ENCODE measurements around the gene IPO9.
"Not testable (repeated sequence)": the region's sequence is repeated elsewhere in the genome, so short reads cannot be mapped to it uniquely, and the experiment has no call there.

Gene IPO9

GRCh38 chr1:201848230-201848629 is 19.3 kb downstream of the IPO9 start:
- DNase-seq (ENCODE audit: low read depth) = no peak

GRCh38 chr1:201849372-201850052 is 20.6 kb downstream of the IPO9 start:
- no peak for DNase-seq (ENCODE audit: low read depth)

- no peak for DNase-seq (ENCODE audit: low read depth)
These were observed 21.1 kb downstream of the IPO9 start for GRCh38 chr1:201850053-201850397.

- DNase-seq (ENCODE audit: low read depth) = no peak
These were observed 23.0 kb downstream of the IPO9 start for GRCh38 chr1:201851949-201852348.

- DNase-seq (ENCODE audit: low read depth) = not testable (repeated sequence)
These were observed 27.8 kb downstream of the IPO9 start for GRCh38 chr1:201856722-201857121.

GRCh38 chr1:201859424-201859823 is 30.5 kb downstream of the IPO9 start:
- DNase-seq (ENCODE audit: low read depth) = no peak

- DNase-seq (ENCODE audit: low read depth) = no peak
These were observed 32.5 kb downstream of the IPO9 start for GRCh38 chr1:201861448-201861847.

GRCh38 chr1:201870397-201870796 is 41.4 kb downstream of the IPO9 start:
- DNase-seq (ENCODE audit: low read depth) = no peak

- no peak for DNase-seq (ENCODE audit: low read depth)
These were observed 45.7 kb downstream of the IPO9 start for GRCh38 chr1:201874672-201875071.

- DNase-seq (ENCODE audit: low read depth) = no peak
These were observed 47.3 kb downstream of the IPO9 start for GRCh38 chr1:201876148-201876818.

- DNase-seq (ENCODE audit: low read depth) = no peak
These were observed 49.0 kb downstream of the IPO9 start for GRCh38 chr1:201877877-201878401.

- DNase-seq (ENCODE audit: low read depth) = no peak
These were observed 52.1 kb downstream of the IPO9 start for GRCh38 chr1:201880928-201881571.

- DNase-seq (ENCODE audit: low read depth) = no peak
These were observed 52.7 kb downstream of the IPO9 start for GRCh38 chr1:201881617-201882016.

GRCh38 chr1:201882665-201883132 is 53.7 kb downstream of the IPO9 start:
- no peak for DNase-seq (ENCODE audit: low read depth)

- DNase-seq (ENCODE audit: low read depth) = no peak
These were observed 54.3 kb downstream of the IPO9 start for GRCh38 chr1:201883266-201883665.

GRCh38 chr1:201883786-201884185 is 54.8 kb downstream of the IPO9 start:
- no peak for DNase-seq (ENCODE audit: low read depth)

GRCh38 chr1:201884425-201884824 is 55.5 kb downstream of the IPO9 start:
- no peak for DNase-seq (ENCODE audit: low read depth)

- no peak for DNase-seq (ENCODE audit: low read depth)
These were observed 56.6 kb downstream of the IPO9 start for GRCh38 chr1:201885531-201886075.

GRCh38 chr1:201886103-201886885 is 57.3 kb downstream of the IPO9 start:
- no peak for DNase-seq (ENCODE audit: low read depth)

GRCh38 chr1:201887116-201887866 is 58.3 kb downstream of the IPO9 start:
- DNase-seq (ENCODE audit: low read depth) = no peak
